Measurements from ENCODE around the gene GMIP. TPM values are rescaled to one million over a fixed set of nuclear protein-coding genes. Genes with fewer than 3 reads are reported as not detected.
"Not testable (repeated sequence)": the region's sequence is repeated elsewhere in the genome, so short reads cannot be mapped to it uniquely, and the experiment has no call there.

The GMIP gene
- total RNA-seq, 2 donors from 2014 or later = 16.5 to 18.7 TPM

DNA sequence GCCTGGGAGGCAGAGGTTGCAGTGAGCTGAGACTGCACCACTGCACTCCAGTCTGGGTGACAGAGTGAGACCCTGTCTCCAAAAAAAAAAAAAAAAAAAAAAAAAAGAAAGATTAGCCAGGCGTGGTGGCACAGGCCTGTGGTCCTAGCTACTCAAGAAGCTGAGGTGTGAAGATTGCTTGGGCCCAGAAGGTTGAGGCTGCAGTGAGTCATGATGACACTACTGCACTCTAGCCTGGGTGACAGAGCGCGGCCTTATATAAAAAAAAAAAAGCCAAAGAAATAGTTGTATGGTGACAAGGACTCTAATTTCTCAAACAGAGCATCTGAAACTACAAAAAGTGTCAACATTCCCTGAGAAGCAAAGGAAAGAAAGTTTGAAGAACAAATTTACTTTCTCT is 28.4 kb downstream of the GMIP start:
- Histone ChIP-seq H3K9me3 (ENCODE audit: control insufficient read depth, low read length) (no peaks in the 10 kb centered on the region), H3K4me1 (ENCODE audit: control insufficient read depth, insufficient read depth, low read length) (no peaks in the 10 kb centered on the region), H3K9ac (ENCODE audit: extremely low read depth, low read length, poor library complexity, severe bottlenecking) (no peak overlapping the region), H3K27me3 (ENCODE audit: control insufficient read depth, insufficient read depth, low read length, poor library complexity, severe bottlenecking) (no peaks in the 10 kb centered on the region), H3K27ac (ENCODE audit: low read depth, low read length) (no peak overlapping the region), H3K4me3 (ENCODE audit: low read length) (no peak overlapping the region), H3K36me3 (ENCODE audit: control insufficient read depth, insufficient read depth, low read length) (no peaks in the 10 kb centered on the region)
- Mint-ChIP-seq H3K4me3 (no peak overlapping the region), H3K27ac (peak overlapping the region; percentile 2), H3K36me3 (ENCODE audit: low read depth) (no peaks in the 10 kb centered on the region), H3K4me1 (peaks cover 6% of the 10 kb centered on the region), H3K9me3 (no peaks in the 10 kb centered on the region), H3K27me3 (ENCODE audit: insufficient read depth) (peaks cover 19% of the 10 kb centered on the region)
- TF ChIP-seq, protein P1, sequence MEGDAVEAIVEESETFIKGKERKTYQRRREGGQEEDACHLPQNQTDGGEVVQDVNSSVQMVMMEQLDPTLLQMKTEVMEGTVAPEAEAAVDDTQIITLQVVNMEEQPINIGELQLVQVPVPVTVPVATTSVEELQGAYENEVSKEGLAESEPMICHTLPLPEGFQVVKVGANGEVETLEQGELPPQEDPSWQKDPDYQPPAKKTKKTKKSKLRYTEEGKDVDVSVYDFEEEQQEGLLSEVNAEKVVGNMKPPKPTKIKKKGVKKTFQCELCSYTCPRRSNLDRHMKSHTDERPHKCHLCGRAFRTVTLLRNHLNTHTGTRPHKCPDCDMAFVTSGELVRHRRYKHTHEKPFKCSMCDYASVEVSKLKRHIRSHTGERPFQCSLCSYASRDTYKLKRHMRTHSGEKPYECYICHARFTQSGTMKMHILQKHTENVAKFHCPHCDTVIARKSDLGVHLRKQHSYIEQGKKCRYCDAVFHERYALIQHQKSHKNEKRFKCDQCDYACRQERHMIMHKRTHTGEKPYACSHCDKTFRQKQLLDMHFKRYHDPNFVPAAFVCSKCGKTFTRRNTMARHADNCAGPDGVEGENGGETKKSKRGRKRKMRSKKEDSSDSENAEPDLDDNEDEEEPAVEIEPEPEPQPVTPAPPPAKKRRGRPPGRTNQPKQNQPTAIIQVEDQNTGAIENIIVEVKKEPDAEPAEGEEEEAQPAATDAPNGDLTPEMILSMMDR (conservative IDR thresholded peaks at IDR 0.05) = no peak
- WGBS, 2 experiments (ENCODE audit: insufficient coverage in 1 of 2, insufficient read length in 1 of 2) = 98 to 100% methylated on average over 2 to 3 of the region's 3 CpGs
- DNase-seq = no peak

DNA sequence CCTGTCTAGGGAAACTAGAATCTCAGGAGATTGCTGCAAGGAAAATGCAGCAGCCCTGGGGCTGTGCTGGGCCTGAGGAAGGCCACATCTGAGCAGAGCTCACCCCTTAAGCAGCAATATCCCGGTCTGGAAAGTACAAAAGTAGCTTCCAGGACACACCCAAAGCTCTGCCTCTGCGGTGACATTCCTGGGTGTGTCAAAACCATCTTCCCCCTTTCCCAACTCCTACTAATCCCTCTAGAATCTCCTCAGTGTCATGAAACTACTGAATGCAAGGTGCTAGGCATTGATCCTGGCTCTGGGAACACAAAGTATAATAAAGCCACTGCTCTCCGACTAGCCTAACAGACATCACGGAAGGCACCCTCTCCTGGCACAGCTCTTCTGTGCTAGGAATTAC is 30.0 kb downstream of the GMIP start:
- Mint-ChIP-seq H3K9me3 (no peaks in the 10 kb centered on the region), H3K4me3 (no peak overlapping the region), H3K36me3 (ENCODE audit: low read depth) (no peaks in the 10 kb centered on the region), H3K4me1 (peaks cover 6% of the 10 kb centered on the region), H3K27ac (peak overlapping the region; percentile 1), H3K27me3 (ENCODE audit: insufficient read depth) (peaks cover 13% of the 10 kb centered on the region)
- H3K4me3 ChIP-seq (ENCODE audit: low read length) = no peak overlapping the region
- H3K27me3 ChIP-seq (ENCODE audit: control insufficient read depth, insufficient read depth, low read length, poor library complexity, severe bottlenecking) = no peaks in the 10 kb centered on the region
- 89% methylated on average over 3 to 4 of the region's 4 CpGs for WGBS, 2 experiments (ENCODE audit: insufficient coverage in 1 of 2, insufficient read length in 1 of 2)
- no peaks in the 10 kb centered on the region for H3K4me1 ChIP-seq (ENCODE audit: control insufficient read depth, insufficient read depth, low read length)
- no peak for DNase-seq
- H3K36me3 ChIP-seq (ENCODE audit: control insufficient read depth, insufficient read depth, low read length) = no peaks in the 10 kb centered on the region
- TF ChIP-seq, protein P1 (conservative IDR thresholded peaks at IDR 0.05) = no peak
- no peak overlapping the region for H3K27ac ChIP-seq (ENCODE audit: low read depth, low read length)
- H3K9ac ChIP-seq (ENCODE audit: extremely low read depth, low read length, poor library complexity, severe bottlenecking) = no peak overlapping the region
- H3K9me3 ChIP-seq (ENCODE audit: control insufficient read depth, low read length) = no peaks in the 10 kb centered on the region

DNA sequence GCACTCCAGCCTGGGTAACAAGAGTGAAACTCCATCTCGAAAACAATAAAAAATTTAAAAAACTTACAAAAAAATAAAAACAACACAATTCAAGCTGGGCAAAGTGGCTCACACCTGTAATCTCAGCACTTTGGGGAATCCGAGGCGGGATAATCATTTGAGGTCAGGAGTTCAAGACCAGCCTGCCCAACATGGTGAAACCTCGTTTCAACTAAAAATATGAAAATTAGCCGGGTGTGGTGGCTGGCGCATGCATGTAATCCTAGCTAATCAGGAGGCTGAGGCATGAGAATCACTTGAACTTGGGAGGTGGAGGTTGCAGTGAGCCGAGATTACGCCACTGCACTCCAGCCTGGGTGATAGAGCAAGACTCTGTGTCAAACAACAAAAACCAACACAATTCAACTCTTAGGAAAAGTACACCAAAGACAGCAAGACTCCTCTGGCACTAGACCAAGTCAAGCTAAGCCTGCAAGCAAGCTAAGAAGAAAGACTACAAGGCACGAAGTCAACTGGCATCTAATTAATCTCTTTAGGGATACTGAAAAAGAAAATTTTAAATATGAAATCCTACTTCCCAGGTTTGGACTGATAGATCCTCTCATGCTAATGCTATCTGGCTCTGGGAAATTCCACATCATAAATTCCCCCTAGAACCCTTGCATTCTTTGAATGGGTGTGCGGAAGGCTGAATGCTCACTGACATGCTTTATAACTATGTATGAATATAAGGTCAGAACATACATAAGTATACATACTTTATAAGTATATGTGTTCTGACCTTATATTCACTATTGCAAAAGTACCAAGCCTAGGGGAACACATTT is 32.9 kb downstream of the GMIP start:
- Histone ChIP-seq H3K9me3 (ENCODE audit: control insufficient read depth, low read length) (no peaks in the 10 kb centered on the region), H3K27me3 (ENCODE audit: control insufficient read depth, insufficient read depth, low read length, poor library complexity, severe bottlenecking) (no peaks in the 10 kb centered on the region), H3K27ac (ENCODE audit: low read depth, low read length) (no peak overlapping the region), H3K9ac (ENCODE audit: extremely low read depth, low read length, poor library complexity, severe bottlenecking) (no peak overlapping the region), H3K4me3 (ENCODE audit: low read length) (no peak overlapping the region), H3K36me3 (ENCODE audit: control insufficient read depth, insufficient read depth, low read length) (no peaks in the 10 kb centered on the region), H3K4me1 (ENCODE audit: control insufficient read depth, insufficient read depth, low read length) (no peaks in the 10 kb centered on the region)
- Mint-ChIP-seq H3K4me3 (no peak overlapping the region), H3K27ac (no peak overlapping the region), H3K36me3 (ENCODE audit: low read depth) (no peaks in the 10 kb centered on the region), H3K9me3 (no peaks in the 10 kb centered on the region), H3K4me1 (peaks cover 5% of the 10 kb centered on the region), H3K27me3 (ENCODE audit: insufficient read depth) (no peaks in the 10 kb centered on the region)
- DNase-seq = no peak
- TF ChIP-seq, protein P1 (conservative IDR thresholded peaks at IDR 0.05) = no peak
- WGBS, 2 experiments (ENCODE audit: insufficient coverage in 1 of 2, insufficient read length in 1 of 2) = 93 to 95% methylated on average over 6 to 9 of the region's 10 CpGs

DNA sequence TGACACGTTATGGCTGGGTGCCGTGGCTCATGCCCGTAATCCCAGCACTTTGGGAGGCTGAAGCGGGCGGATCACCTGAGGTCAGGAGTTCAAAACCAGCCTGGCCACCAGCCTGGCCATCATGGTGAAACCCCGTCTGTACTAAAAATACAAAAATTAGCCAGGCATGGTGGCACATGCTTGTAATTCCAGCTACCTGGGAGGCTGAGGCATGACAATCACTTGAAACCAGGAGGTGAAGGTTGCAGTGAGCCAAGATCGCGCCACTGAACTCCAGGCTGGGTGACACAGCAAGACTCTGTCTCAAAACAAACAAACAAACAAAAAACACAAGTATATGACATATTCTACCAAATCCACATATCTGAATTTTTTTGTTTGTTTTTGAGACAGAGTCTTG is 36.8 kb downstream of the GMIP start:
- WGBS, 2 experiments (ENCODE audit: insufficient coverage in 1 of 2, insufficient read length in 1 of 2) = 90 to 93% methylated on average over 6 to 8 of the region's 8 CpGs

More for the DNA sequence above, 36.8 kb downstream of the GMIP start:
- H3K9me3 Mint-ChIP-seq; H3K36me3 ChIP-seq (ENCODE audit: control insufficient read depth, insufficient read depth, low read length); DNase-seq; H3K27me3 Mint-ChIP-seq (ENCODE audit: insufficient read depth); H3K27ac ChIP-seq (ENCODE audit: low read depth, low read length); H3K4me3 ChIP-seq (ENCODE audit: low read length); H3K9ac ChIP-seq (ENCODE audit: extremely low read depth, low read length, poor library complexity, severe bottlenecking); H3K27me3 ChIP-seq (ENCODE audit: control insufficient read depth, insufficient read depth, low read length, poor library complexity, severe bottlenecking); H3K4me3 Mint-ChIP-seq; H3K9me3 ChIP-seq (ENCODE audit: control insufficient read depth, low read length); H3K36me3 Mint-ChIP-seq (ENCODE audit: low read depth); H3K4me1 ChIP-seq (ENCODE audit: control insufficient read depth, insufficient read depth, low read length); H3K4me1 Mint-ChIP-seq: not testable (repeated sequence)
- H3K27ac Mint-ChIP-seq = peak overlapping the region; percentile 39
